K562 (cell line): ENCODE results near the gene STPG2. TPM values are rescaled to one million over a fixed set of nuclear protein-coding genes. Genes with fewer than 3 reads are reported as not detected.

Experiments
- ATAC-seq: fragments of 200-7000 bp; cut with Tn5 transposase; 3 replicates; pipeline ENCODE4 v1.9.1; 2020; ENCODE audit warnings: moderate library complexity
- BruUV-seq: library from RNA; stranded (reverse); fragments of 400-500 nt; replicated peaks from 2 replicates; lab custom pipeline; 2021; lab: Mats Ljungman, UMichigan
- CTCF ChIA-PET: fragments of 300-600 bp; formaldehyde crosslinking; extraction: SDS; loops from one replicate; lab custom pipeline; 2021; ENCODE audit warnings: low intra/inter-chr PET ratio; lab: Yijun Ruan, JAX
- POLR2A ChIA-PET: fragments of 300-600, 350-650 bp; sonication (Branson Sonifier 250); formaldehyde crosslinking; extraction: SDS; loops from one replicate; lab custom pipeline; 2021; ENCODE audit warnings: antibody characterized with exemption, inconsistent platforms; lab: Yijun Ruan, JAX
- DNase-seq, 4 experiments: peaks; one replicate each; pipeline versions ENCODE4 v3.0.0 to v3.0.0-alpha.2; 2011 to 2018; ENCODE audit warnings: low spot score in 3 of 4, mixed read lengths in 3 of 4; ENCODE audit errors: extremely low read depth in 1 of 4
- FAIRE-seq: peaks from 2 replicates; lab custom pipeline; 2011; peaks lifted over from hg19 to GRCh38; lab: Jason Lieb, UNC
- H2AFZ ChIP-seq: 2 replicates; pipeline ENCODE4 v1.6.0; 2011; ENCODE audit warnings: low read depth, low read length, control low read depth, inconsistent platforms
- H3K27ac ChIP-seq: fragments of 200-600 bp; 3 replicates; pipeline ENCODE4 v1.8.0; 2011; ENCODE audit warnings: low read depth, mild to moderate bottlenecking, control low read depth, inconsistent platforms, low read length, moderate library complexity, mixed read lengths; ENCODE audit errors: extremely low read depth
- H3K27me3 ChIP-seq, 2 experiments: fragments of 300-600 bp in 1 of 2; 2 replicates in 1 of 2; 3 replicates in 1 of 2; pipeline versions ENCODE4 v1.6.0 to v1.8.0; 2011; ENCODE audit warnings: inconsistent platforms in 2 of 2, low read length in 2 of 2, mild to moderate bottlenecking in 1 of 2, mixed read lengths in 1 of 2, moderate library complexity in 1 of 2; ENCODE audit not compliant: control insufficient read depth in 2 of 2, insufficient read depth in 2 of 2
- H3K36me3 ChIP-seq: fragments of 300-600 bp; 3 replicates; pipeline ENCODE4 v1.8.0; 2011; ENCODE audit warnings: mild to moderate bottlenecking, low read length, inconsistent platforms; ENCODE audit not compliant: control insufficient read depth, insufficient read depth
- H3K4me1 ChIP-seq, 2 experiments: fragments of 200-600 bp in 1 of 2; replicated peaks in 1 of 2; 2 replicates in 1 of 2; 3 replicates in 1 of 2; pipeline versions ENCODE4 v1.5.1 to v1.8.0; 2011; ENCODE audit warnings: inconsistent platforms in 2 of 2, low read length in 2 of 2, mild to moderate bottlenecking in 1 of 2, mixed read lengths in 1 of 2, moderate library complexity in 1 of 2; ENCODE audit not compliant: control insufficient read depth in 2 of 2, insufficient read depth in 2 of 2
- H3K4me2 ChIP-seq: 2 replicates; pipeline ENCODE4 v1.6.1; 2011; ENCODE audit warnings: low read length, control low read depth, inconsistent platforms, mixed read lengths; ENCODE audit not compliant: insufficient read depth
- H3K4me3 ChIP-seq: fragments of 200-600 bp; sonication (generic), shearing (Covaris generic); 2 replicates; pipeline ENCODE4 v1.5.1; 2016; ENCODE audit warnings: control low read depth, inconsistent platforms
- H3K79me2 ChIP-seq: fragments of 200-600 bp; 3 replicates; pipeline ENCODE4 v1.8.0; 2011; ENCODE audit warnings: low read length, inconsistent platforms; ENCODE audit not compliant: control insufficient read depth, insufficient read depth
- H3K9ac ChIP-seq, 2 experiments: 2 replicates each; pipeline versions ENCODE4 v1.6.0 to v1.6.1; 2011; ENCODE audit warnings: low read depth in 2 of 2, low read length in 2 of 2, control low read depth in 1 of 2, inconsistent platforms in 1 of 2, mild to moderate bottlenecking in 1 of 2, mixed read lengths in 1 of 2; ENCODE audit not compliant: insufficient read depth in 1 of 2
- H3K9me1 ChIP-seq: one replicate; pipeline ENCODE4 v1.6.0; 2011; ENCODE audit warnings: inconsistent platforms, mild to moderate bottlenecking, low read length, moderate library complexity; ENCODE audit not compliant: control insufficient read depth, insufficient read depth
- H3K9me3 ChIP-seq: replicated peaks from 2 replicates; pipeline ENCODE4 v1.5.1; 2011; ENCODE audit warnings: low read depth, low read length, inconsistent platforms; ENCODE audit not compliant: control insufficient read depth, insufficient read depth
- H4K20me1 ChIP-seq: replicated peaks from 2 replicates; pipeline ENCODE4 v1.6.1; 2011; ENCODE audit warnings: low read length, inconsistent platforms, mixed read lengths; ENCODE audit not compliant: control insufficient read depth, insufficient read depth
- CEBPG ChIP-seq, 3 experiments: fragments of 200-800 bp in 1 of 3; sonication (Bioruptor generic) in 1 of 3; sonication (generic) in 1 of 3; formaldehyde crosslinking in 1 of 3; IDR thresholded peaks in 2 of 3; conservative IDR thresholded peaks in 1 of 3; 2 replicates each; pipeline versions ENCODE4 v1.6.1 to v1.8.0; 2016 to 2022; ENCODE audit warnings: missing compliant biosample characterization in 2 of 3, missing genetic modification characterization in 2 of 3, mild to moderate bottlenecking in 1 of 3, missing genetic modification reagents in 1 of 3
- EZH2 ChIP-seq: IDR thresholded peaks from 2 replicates; pipeline ENCODE4 v1.6.1; 2012; ENCODE audit warnings: low read depth, mild to moderate bottlenecking, inconsistent platforms, low read length, borderline replicate concordance
- PHF20 ChIP-seq: fragments of 450-650 bp; IDR thresholded peaks from 2 replicates; pipeline ENCODE4 v1.6.1; 2018; ENCODE audit not compliant: partially characterized antibody
- POLR2AphosphoS2 ChIP-seq: IDR thresholded peaks from 2 replicates; pipeline ENCODE4 v1.6.1; 2012; ENCODE audit warnings: low read length, improper control_type of control experiment
- SETDB1 ChIP-seq: IDR thresholded peaks from one replicate; pipeline ENCODE4 v1.6.1; 2012; ENCODE audit warnings: low read length, control low read depth, inconsistent platforms
- ZNF212 ChIP-seq: fragments of 450-650 bp; formaldehyde crosslinking; IDR thresholded peaks from 2 replicates; pipeline ENCODE4 v1.4.0; 2020; ENCODE audit warnings: mild to moderate bottlenecking
- WGBS: fragments of 100-300 bp; shearing (Covaris generic); methylation state at CpG from one replicate; pipeline ENCODE4 v1.1.6; 2016; ENCODE audit warnings: low coverage, mixed read lengths; ENCODE audit not compliant: insufficient coverage; ENCODE audit errors: missing lambda C conversion rate; 5-methylcytosine and 5-hydroxymethylcytosine counted together
- in situ Hi-C: fragments of 300-500 bp; cut with MboI; formaldehyde crosslinking; loops from 4 replicates; pipeline ENCODE4 v1.15.0; 2018; ENCODE audit warnings: inconsistent platforms, mixed read lengths
- intact Hi-C: fragments of 100-400 bp; cut with micrococcal nuclease; formaldehyde crosslinking; loops from 2 replicates; pipeline ENCODE4 v1.14.2; 2022
- polyA plus RNA-seq, 8 experiments: library from polyadenylated mRNA; depleted of rRNA in 4 of 8; stranded (reverse) in 5 of 8; unstranded in 3 of 8; fragments of >200 nt; fragmentation: Nextera tagmentation in 2 of 8; fragmentation: Illumina TruSeq in 1 of 8; extraction: Ambion mirVana in 2 of 8; extraction: Trizol in 1 of 8; gene quantifications; 2 replicates each; pipeline versions ENCODE4 v1.2.1 to v1.2.3, GENCODE V29; 2011 to 2014; ENCODE audit warnings: inconsistent platforms in 1 of 8, missing spikeins in 1 of 8
- total RNA-seq, 7 experiments: library from RNA; depleted of rRNA in 6 of 7; stranded (reverse); fragments of >200 nt in 6 of 7; fragmentation: Illumina TruSeq in 2 of 7; extraction: Trizol in 2 of 7; gene quantifications; 2 replicates each; pipeline versions ENCODE4 v1.2.1 to v1.2.3, GENCODE V29; 2011 to 2021; ENCODE audit warnings: low replicate concordance in 1 of 7
- TF ChIP-seq, protein P1 (sequence below): fragments of 250-450 bp; sonication (Bioruptor Pico); IDR thresholded peaks from 2 replicates; pipeline ENCODE4 v1.4.0; 2020; ENCODE audit warnings: mild to moderate bottlenecking, moderate library complexity, borderline replicate concordance
- TF ChIP-seq, protein P2 (sequence below): sonication (generic); formaldehyde crosslinking; IDR thresholded peaks from 2 replicates; pipeline ENCODE4 v1.4.0; 2020; ENCODE audit warnings: mild to moderate bottlenecking, missing genetic modification reagents
- TF ChIP-seq, protein P3 (sequence below): fragments of 250-450 bp; sonication (Bioruptor Pico); IDR thresholded peaks from 2 replicates; pipeline ENCODE4 v1.4.0; 2020; ENCODE audit warnings: mild to moderate bottlenecking, moderate library complexity

The STPG2 gene
- total and polyA plus RNA-seq, 9 of the 15 experiments (the other 6 are each of a cell fraction or from before 2014, with no cell fraction given), result not detected

DNA sequence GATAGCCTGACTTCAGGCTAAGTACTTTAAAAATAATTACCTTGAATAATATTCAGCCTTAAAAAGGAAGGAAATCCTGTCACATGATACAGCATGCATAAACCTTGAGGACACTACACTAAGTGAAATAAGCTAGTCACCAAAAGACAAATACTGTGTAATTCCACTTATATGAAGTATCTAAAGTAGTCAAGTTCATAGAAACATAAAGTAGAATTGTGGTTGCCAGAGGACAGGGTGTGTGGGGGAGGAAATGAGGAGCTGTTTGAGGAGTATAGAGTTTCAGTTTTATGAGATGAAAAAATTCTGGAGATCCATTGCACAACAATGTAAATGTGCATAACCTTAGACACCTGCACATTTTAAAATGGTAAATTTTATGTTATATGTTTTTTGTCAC lies 5.6 kb upstream of the STPG2 start:
- Histone ChIP-seq H2AFZ (no peak overlapping the region), H3K4me1 (no peaks in the 10 kb centered on the region), H3K4me2 (no peak overlapping the region), H3K79me2 (no peaks in the 10 kb centered on the region), H3K27ac (no peak overlapping the region), H3K36me3 (no peaks in the 10 kb centered on the region), H3K9me3 (no peaks in the 10 kb centered on the region), H3K9ac (no peak overlapping the region), H3K27me3 (no peaks in the 10 kb centered on the region), H4K20me1 (no peaks in the 10 kb centered on the region), H3K4me3 (no peak overlapping the region)
- no peak for DNase-seq
- in situ Hi-C loops, result no loop called here
- CTCF ChIA-PET, result no interaction called here
- intact Hi-C loops, result no loop called here
- ATAC-seq, result no peak
- POLR2A ChIA-PET, result no interaction called here
- BruUV-seq, result no TSS peak
- no peak for FAIRE-seq
- TF ChIP-seq PHF20 (no peak), CEBPG (CRISPR knock-in tag; IDR thresholded peaks at IDR 0.05) (no peak), CEBPG (tag; conservative IDR thresholded peaks at IDR 0.05 in 1 of 2, IDR thresholded peaks at IDR 0.05 in 1 of 2) (peak in 1 of 2 experiments; percentile 41; a peak in 1 of 4 replicates)
- TF ChIP-seq, all 486 proteins: peak for 1
- H3K9me1 ChIP-seq, result no peaks in the 10 kb centered on the region

DNA sequence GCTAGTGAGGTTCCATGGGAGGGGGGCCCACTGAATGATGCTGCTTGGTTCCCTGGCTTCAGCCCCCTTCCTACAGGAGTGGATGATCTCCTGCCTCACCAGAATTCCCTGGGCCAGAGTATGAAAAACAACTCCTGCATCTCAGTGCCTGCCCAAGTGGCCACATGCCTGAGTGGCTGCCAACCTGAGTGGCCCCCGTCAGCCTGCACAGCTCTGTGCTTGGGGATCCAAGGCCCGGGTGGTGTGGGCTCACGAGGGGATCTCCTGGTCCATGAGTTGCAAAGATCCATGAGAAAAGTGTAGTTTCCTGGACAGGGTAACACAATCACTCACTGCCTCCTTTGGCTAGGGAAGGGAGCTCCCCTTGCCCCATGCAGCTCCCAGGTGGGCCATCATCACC lies 17.1 kb downstream of the STPG2 start:
- H3K79me2 ChIP-seq, result no peaks in the 10 kb centered on the region
- H4K20me1 ChIP-seq, result no peaks in the 10 kb centered on the region
- CTCF ChIA-PET, result no interaction called here
- 6% methylated on average over 3 of the region's 3 CpGs for WGBS
- no peak overlapping the region for H3K4me3 ChIP-seq
- H2AFZ ChIP-seq, result no peak overlapping the region
- no peak overlapping the region for H3K9ac ChIP-seq
- no TSS peak for BruUV-seq
- H3K4me2 ChIP-seq, result no peak overlapping the region
- no peaks in the 10 kb centered on the region for H3K36me3 ChIP-seq
- no peaks in the 10 kb centered on the region for H3K4me1 ChIP-seq
- intact Hi-C loops (no loop called here), in situ Hi-C loops (no loop called here)
- no peaks in the 10 kb centered on the region for H3K9me3 ChIP-seq
- no peak overlapping the region for H3K27ac ChIP-seq
- POLR2A ChIA-PET, result no interaction called here
- no peak for FAIRE-seq
- ATAC-seq, result no peak
- no peak for DNase-seq
- no peaks in the 10 kb centered on the region for H3K27me3 ChIP-seq
- H3K9me1 ChIP-seq, result no peaks in the 10 kb centered on the region
- TF ChIP-seq SETDB1 (no peak), ZNF212 (CRISPR knock-in tag) (no peak), POLR2AphosphoS2 (no peak), EZH2 (no peak)
- TF ChIP-seq, protein P1, sequence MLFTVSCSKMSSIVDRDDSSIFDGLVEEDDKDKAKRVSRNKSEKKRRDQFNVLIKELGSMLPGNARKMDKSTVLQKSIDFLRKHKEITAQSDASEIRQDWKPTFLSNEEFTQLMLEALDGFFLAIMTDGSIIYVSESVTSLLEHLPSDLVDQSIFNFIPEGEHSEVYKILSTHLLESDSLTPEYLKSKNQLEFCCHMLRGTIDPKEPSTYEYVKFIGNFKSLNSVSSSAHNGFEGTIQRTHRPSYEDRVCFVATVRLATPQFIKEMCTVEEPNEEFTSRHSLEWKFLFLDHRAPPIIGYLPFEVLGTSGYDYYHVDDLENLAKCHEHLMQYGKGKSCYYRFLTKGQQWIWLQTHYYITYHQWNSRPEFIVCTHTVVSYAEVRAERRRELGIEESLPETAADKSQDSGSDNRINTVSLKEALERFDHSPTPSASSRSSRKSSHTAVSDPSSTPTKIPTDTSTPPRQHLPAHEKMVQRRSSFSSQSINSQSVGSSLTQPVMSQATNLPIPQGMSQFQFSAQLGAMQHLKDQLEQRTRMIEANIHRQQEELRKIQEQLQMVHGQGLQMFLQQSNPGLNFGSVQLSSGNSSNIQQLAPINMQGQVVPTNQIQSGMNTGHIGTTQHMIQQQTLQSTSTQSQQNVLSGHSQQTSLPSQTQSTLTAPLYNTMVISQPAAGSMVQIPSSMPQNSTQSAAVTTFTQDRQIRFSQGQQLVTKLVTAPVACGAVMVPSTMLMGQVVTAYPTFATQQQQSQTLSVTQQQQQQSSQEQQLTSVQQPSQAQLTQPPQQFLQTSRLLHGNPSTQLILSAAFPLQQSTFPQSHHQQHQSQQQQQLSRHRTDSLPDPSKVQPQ, result no peak
- TF ChIP-seq, protein P2, sequence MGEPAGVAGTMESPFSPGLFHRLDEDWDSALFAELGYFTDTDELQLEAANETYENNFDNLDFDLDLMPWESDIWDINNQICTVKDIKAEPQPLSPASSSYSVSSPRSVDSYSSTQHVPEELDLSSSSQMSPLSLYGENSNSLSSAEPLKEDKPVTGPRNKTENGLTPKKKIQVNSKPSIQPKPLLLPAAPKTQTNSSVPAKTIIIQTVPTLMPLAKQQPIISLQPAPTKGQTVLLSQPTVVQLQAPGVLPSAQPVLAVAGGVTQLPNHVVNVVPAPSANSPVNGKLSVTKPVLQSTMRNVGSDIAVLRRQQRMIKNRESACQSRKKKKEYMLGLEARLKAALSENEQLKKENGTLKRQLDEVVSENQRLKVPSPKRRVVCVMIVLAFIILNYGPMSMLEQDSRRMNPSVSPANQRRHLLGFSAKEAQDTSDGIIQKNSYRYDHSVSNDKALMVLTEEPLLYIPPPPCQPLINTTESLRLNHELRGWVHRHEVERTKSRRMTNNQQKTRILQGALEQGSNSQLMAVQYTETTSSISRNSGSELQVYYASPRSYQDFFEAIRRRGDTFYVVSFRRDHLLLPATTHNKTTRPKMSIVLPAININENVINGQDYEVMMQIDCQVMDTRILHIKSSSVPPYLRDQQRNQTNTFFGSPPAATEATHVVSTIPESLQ (CRISPR knock-in tag), result no peak
- TF ChIP-seq, protein P3, sequence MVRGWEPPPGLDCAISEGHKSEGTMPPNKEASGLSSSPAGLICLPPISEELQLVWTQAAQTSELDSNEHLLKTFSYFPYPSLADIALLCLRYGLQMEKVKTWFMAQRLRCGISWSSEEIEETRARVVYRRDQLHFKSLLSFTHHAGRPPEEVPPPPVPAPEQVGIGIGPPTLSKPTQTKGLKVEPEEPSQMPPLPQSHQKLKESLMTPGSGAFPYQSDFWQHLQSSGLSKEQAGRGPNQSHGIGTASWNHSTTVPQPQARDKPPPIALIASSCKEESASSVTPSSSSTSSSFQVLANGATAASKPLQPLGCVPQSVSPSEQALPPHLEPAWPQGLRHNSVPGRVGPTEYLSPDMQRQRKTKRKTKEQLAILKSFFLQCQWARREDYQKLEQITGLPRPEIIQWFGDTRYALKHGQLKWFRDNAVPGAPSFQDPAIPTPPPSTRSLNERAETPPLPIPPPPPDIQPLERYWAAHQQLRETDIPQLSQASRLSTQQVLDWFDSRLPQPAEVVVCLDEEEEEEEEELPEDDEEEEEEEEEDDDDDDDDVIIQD (CRISPR knock-in tag), result no peak
